Stimulated activated CD4-positive, alpha-beta T cell treated with anti-CD3 and anti-CD28 coated beads, Interleukin-1b, Interleukin-23, amount 100 ng/mL, for 48 hours (primary cell): ENCODE data around the gene SPP1.
A peak's percentile ranks its signal among the peaks of the same experiment; 100 is the strongest.

Source experiments
- DNase-seq: peaks from one replicate; pipeline ENCODE4 v3.0.0-alpha.2; 2020

Gene SPP1

GRCh38 chr4:87956501-87956900, 19.0 kb upstream of the SPP1 start:
- DNase-seq: no peak

DNA sequence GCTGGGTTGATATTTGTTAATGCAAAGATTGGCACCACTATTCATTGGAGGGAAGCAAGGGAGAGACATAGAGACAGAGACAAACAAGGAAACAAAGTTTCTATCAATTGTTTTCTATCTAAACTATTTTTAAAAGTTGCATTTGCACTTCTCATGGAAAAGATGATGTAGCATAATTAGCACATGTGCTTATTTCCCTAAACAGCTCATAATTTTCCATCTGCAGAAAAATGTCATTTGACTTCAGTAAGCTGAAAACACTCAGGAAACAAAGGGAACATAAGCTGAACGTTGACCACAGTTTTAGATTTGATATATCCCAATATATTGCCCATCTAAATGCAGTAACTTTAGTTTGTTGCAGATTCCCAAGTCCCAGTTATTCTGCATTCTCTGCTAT, 18.5 kb upstream of the SPP1 start:
- DNase-seq: no peak

DNA sequence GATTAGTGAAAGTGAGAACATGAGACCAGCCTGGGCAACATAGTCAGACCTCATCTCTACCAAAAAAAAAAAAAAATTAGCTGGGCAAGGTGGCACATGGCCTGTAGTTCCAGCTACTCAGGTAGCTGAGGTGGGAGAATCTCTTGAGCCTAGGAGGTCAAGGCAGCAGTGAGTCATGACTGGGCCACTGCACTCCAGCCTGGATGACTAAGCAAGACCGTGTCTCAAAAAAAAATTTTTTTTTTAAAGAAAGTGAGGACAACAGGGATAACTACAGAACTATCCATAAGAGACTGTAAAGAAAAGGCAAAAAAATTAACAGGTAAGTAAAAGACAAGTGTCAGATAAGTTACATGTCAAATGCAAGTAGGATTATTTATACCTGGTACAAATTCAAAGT, 13.5 kb upstream of the SPP1 start:
- no peak for DNase-seq

DNA sequence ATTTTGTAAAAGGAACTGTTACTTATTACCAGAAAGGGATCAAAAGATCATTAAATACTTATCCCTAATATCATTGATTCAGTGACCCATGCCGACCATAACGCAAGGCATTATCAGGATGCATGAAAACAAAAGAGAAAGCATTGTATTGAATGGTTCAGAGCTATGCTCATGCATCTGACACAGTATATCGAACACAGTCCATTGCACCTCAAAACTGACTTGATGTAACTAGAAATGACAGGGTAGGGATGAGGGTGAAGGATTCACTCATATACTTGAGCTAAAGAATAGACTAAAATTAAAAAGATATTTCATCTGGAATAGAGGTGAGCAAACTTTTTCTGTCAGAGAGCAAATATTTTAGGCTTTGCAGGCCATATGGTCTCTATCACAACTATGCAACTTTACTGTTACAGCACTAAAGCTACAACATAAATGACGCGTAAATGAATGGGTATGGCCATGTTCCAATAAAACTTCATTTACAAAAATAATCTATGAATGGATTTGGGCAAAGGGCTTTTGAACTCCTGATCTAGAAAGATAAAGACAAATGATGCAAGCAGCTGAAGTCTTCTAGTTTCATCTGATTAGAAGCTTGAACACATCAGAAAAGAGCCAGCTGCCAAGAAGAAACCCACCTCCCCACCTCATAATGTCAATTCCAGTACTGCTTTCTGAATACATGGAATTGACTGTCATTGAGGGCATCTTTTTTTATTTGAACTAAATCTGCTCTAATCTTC, 12.9 kb upstream of the SPP1 start:
- no peak for DNase-seq

GRCh38 chr4:87965501-87965975, 10.0 kb upstream of the SPP1 start:
- DNase-seq: no peak

DNA sequence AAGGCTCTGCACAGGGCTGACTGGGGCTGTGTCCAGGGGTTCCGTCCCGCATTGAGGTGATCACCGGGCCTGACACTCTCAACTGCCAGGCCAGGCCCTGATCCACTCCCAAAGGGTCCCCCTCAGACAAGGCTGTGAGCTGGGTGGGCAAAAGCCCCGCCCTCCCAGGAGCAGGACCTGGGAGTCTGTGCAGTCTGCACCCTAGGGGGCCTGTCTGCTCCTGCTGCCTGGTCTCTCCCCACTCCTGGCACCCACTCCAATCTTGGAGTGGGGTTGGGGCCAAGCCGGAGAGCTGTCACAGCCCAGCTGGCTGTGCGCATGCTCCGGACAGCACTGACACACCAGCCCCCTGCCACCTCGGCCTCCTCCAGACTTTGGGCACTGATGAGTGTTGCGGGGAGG, 9.4 kb upstream of the SPP1 start:
- DNase-seq: no peak

GRCh38 chr4:87967193-87967592, 8.3 kb upstream of the SPP1 start:
- DNase-seq: no peak

GRCh38 chr4:87970121-87970520, 5.4 kb upstream of the SPP1 start:
- no peak for DNase-seq

DNA sequence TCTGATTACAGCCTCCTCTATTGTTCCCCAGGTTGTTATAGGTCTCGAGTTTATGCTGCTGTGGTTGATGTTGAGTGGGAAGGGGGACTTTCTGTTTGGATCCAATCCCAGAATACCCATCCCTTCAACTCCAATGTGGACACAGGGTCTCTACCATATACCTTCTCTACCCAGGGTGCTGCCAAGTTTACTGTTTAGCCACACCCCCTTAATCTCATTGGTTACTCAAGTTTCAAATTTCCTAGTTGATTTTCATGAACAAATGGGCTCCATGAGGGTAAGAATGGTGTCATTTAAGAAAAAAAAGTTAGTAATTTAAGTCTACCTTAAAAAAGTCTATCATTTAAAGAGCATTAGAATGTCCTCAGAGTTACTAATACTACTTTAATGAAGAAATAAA, 3.6 kb upstream of the SPP1 start:
- DNase-seq: no peak

DNA sequence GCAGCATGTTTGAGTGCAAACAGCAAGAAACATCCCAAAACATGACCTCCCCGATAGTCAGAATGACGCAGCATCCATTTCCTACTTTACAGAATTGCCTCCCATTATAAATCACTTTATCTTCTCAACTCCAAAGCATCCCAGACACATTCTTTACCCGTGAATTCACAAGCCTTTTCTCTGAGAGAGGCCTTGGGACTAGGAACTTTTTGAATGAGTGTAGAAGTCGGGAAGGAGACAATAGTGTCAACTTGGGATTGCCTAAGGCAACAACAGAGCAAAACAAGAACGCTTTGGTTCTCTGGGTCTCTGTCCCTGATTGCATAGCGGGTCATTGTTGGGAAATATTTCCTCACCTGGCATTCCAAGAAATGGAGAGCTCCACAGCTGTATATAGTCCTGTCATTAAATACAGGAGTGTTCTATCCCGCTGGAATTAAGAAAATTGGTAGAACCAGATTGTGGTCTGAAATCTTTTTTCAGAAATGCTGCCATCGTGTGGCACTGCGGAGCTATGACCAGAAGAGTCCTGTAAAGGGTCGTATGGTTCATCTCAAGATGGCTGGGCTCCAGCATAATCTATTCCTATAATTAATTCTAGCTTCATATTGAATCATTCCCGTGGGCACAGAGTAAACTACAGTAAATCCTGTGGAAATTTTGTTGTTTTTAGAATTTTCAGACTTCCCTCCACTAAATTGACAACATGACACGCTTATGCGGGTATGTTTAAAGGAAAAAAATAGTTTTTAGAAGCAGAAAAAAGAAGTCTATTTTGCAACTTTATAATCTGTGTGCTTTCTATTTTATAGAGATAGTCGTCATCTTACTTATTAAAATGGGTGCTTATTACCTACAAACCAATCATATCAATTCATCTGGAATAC, 2.0 kb upstream of the SPP1 start:
- DNase-seq: peak; percentile 32

GRCh38 chr4:87974856-87975462, 555 bp upstream of the SPP1 start:
- DNase-seq: no peak

DNA sequence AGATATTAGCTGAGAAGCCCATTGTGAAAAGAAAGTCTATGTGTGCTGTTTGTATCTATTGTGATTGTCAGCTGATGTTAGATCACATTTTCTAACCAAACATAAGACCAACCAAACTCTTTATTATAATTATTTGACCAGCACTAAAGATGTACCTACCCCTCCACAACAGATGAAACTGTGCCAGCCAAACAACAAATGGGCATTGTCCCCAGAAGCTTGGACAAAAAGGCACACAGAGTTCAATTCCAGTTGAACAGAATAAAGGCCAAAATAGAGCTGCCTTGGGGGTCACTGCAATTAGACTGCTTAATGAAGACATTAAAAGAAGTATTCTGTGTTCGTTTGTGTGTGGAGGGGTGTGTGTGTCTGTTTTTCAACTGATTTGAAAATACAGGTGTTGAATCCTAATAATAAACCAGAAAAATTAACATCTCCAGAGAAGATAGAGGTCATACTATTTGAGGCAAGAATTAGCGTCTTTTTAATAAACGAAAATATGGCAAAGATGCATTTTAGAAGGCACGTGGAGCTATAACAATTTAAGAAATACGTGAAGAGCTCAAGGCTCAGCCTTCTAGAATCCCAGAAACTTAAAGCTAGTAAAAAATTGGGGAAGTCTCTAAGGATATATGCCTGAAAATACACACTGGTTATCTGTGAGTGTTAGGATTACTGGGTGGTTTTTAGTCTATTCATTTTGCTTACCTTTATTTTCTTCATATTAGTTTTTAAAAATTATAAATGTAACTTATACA, 2.2 kb downstream of the SPP1 start:
- no peak for DNase-seq

DNA sequence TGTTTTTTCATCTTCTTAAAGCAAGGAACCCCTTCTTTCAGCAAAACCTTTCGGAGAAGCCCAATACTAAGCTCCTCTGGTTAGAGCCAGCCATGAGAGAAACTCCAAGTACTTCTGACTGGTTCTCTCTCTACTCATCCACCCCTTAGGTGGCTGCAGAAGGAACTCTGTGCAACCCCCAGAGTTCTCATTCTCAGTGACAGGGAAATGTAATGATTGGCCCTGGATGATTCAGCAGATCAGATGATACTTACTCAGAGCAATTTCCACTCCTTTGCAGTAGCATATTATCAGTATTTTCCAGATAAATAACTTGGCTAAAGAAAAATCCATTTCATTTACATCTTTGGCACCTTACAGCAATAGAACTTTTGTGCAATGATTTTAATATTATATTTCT, 3.2 kb downstream of the SPP1 start:
- DNase-seq: no peak

DNA sequence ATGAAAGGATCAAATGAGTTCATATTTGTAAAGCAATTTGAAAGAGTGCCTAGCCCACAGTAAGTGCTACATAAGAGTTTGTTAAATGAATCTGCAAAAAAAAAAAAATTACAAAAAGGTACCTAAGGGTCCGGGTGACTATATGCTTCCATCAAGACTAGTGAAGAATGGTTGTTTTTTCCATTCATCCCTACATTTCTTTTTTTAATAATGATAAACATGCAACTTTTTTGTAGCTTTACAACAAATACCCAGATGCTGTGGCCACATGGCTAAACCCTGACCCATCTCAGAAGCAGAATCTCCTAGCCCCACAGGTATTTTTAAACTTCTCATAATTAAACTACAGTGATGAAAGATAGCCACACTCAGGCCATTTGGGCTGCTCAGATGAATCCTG, 4.3 kb downstream of the SPP1 start:
- no peak for DNase-seq

GRCh38 chr4:87981486-87981885, 6.0 kb downstream of the SPP1 start:
- DNase-seq: no peak

GRCh38 chr4:87982036-87982435, 6.5 kb downstream of the SPP1 start:
- DNase-seq: no peak

DNA sequence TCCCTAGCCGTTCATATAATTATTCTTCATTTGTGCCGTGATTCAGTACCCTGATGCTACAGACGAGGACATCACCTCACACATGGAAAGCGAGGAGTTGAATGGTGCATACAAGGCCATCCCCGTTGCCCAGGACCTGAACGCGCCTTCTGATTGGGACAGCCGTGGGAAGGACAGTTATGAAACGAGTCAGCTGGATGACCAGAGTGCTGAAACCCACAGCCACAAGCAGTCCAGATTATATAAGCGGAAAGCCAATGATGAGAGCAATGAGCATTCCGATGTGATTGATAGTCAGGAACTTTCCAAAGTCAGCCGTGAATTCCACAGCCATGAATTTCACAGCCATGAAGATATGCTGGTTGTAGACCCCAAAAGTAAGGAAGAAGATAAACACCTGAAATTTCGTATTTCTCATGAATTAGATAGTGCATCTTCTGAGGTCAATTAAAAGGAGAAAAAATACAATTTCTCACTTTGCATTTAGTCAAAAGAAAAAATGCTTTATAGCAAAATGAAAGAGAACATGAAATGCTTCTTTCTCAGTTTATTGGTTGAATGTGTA, 7.0 kb downstream of the SPP1 start:
- no peak for DNase-seq

GRCh38 chr4:87983996-87984395, 8.5 kb downstream of the SPP1 start:
- no peak for DNase-seq

GRCh38 chr4:87985097-87985886, 9.8 kb downstream of the SPP1 start:
- peak; percentile 37 for DNase-seq

- DNase-seq: no peak
Observed at GRCh38 chr4:87985887-87986200, 10.3 kb downstream of the SPP1 start.

GRCh38 chr4:87986508-87986907, 11.0 kb downstream of the SPP1 start:
- no peak for DNase-seq

DNA sequence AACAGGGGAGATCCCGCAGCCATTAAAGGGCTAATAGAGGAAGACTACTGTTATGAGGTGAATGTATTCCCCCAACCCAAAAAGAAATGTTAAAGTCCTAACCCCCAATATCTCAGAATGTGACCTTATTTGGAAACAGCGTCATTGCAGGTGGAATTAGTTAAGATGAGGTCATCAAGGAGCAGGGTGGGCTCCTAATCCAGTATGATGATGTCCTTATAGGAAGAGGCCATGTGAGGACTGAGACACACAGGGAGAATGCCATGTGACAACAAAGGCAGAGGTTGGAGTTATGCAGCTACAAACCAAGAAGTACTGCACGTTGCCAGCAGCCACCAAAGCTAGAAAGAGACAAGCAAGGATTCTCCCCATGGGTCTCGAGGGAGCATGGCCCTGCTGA, 14.3 kb downstream of the SPP1 start:
- DNase-seq: no peak
